22Rv1 (cell line): Measurements from ENCODE around the gene NAE1.

Source experiments
- ZFX ChIP-seq: fragments of 450-650 bp; IDR thresholded peaks from 2 replicates; pipeline ENCODE4 v1.6.1; 2017; ENCODE audit warnings: antibody characterized with exemption, borderline replicate concordance
- TF ChIP-seq, protein P1 (sequence below): fragments of 450-650 bp; IDR thresholded peaks from 2 replicates; pipeline ENCODE4 v1.5.1; 2017; ENCODE audit warnings: mild to moderate bottlenecking

DNA sequence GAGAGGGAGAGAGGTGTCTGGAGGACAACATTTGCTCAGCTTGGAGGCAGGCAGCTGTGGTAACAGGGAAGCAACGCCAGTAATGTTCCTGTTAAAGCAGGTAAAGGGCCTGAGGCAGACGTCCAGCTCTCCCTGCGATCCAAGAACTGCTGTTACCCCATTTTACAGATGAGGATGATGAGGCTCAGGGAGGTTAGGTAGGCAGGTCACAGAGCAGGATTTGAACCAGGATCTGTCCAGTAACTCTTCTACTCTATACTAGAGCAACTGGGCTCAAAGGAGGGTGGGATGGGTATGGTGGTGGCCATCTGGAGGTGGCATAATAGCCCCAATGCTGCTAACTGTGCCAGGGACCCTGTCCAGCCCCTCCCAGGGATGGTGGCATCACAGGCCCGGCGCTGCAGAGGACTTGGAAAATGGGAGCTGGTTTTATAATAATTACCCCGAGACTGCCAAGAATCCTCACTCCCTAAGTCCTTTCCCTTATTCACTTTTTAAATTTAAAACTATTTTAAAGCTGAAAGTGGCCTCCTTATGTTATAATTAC is 25.5 kb upstream of the NAE1 start:
- TF ChIP-seq, protein P1, sequence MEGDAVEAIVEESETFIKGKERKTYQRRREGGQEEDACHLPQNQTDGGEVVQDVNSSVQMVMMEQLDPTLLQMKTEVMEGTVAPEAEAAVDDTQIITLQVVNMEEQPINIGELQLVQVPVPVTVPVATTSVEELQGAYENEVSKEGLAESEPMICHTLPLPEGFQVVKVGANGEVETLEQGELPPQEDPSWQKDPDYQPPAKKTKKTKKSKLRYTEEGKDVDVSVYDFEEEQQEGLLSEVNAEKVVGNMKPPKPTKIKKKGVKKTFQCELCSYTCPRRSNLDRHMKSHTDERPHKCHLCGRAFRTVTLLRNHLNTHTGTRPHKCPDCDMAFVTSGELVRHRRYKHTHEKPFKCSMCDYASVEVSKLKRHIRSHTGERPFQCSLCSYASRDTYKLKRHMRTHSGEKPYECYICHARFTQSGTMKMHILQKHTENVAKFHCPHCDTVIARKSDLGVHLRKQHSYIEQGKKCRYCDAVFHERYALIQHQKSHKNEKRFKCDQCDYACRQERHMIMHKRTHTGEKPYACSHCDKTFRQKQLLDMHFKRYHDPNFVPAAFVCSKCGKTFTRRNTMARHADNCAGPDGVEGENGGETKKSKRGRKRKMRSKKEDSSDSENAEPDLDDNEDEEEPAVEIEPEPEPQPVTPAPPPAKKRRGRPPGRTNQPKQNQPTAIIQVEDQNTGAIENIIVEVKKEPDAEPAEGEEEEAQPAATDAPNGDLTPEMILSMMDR = no peak
- TF ChIP-seq ZFX = no peak
